ENCODE data around the gene LRIG3.

LRIG3 gene

DNA sequence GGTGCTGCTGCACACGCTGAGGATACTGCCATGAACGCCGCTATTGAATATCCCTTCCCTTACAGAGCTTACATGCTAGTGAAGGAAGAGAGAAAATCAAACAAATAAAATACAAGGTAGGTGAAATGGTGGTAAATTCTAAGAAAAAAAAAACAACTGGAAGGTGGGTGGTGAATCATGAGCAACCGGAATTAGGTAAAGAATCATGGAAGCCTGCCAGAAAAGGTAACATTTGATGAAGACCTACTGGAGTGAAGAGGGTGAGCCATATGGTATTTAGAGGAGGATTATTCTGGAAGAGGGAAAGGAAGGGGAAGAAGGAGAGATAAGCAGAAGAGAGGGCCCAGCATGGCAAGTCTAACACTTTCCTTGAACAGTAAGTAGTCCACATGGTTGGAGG lies 76.1 kb downstream of the LRIG3 start:
- no peak for DNase-seq

GRCh38 chr12:58841058-58841798 lies 79.1 kb downstream of the LRIG3 start:
- DNase-seq, result no peak

GRCh38 chr12:58833853-58834252 lies 86.5 kb downstream of the LRIG3 start:
- no peak for DNase-seq

DNA sequence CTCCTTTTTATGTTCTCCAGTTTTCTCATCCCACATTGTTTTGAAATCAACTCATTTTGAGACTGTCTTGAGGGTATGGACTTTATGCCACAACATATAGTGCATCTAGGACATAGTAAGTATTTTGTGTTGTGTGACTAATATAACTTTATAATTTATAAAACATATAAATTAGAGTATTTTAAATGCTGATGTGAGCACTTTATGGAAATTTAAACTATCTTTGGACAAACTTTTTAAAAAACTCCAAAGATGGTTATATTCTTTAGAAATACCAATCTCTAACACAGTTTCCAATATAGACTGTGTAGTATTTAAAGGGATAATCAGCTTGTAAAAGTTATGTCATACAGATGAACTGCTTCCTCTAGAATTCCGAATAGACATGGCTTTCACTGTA lies 87.4 kb downstream of the LRIG3 start:
- no peak for DNase-seq

All from activated CD4-positive, alpha-beta T cell treated with anti-CD3 and anti-CD28 coated beads, Interleukin-2, amount 50 U/mL, for 48 hours (primary cell).